Activated T-helper 17 cell treated with anti-CD3 and anti-CD28 coated beads, Interleukin-2, amount 50 U/mL, for 72 hours (primary cell): Measurements from ENCODE around the gene AMPD2. TPM values are rescaled to one million over a fixed set of nuclear protein-coding genes. Genes with fewer than 3 reads are reported as not detected.

Experiments
- ATAC-seq: fragments of 150-1000 bp; cut with Tn5 transposase; replicated peaks from 2 replicates; pipeline ENCODE4 v1.10.0; 2021; ENCODE audit warnings: mild to moderate bottlenecking, moderate library complexity
- H3K27ac Mint-ChIP-seq: one replicate; pipeline ENCODE4 v1.8.0; 2022; ENCODE audit warnings: mixed read lengths
- H3K27me3 Mint-ChIP-seq: one replicate; pipeline ENCODE4 v1.8.0; 2022; ENCODE audit warnings: mixed read lengths
- H3K36me3 Mint-ChIP-seq: one replicate; pipeline ENCODE4 v1.8.0; 2022; ENCODE audit warnings: low read depth, mild to moderate bottlenecking, mixed read lengths
- H3K4me1 Mint-ChIP-seq: one replicate; pipeline ENCODE4 v1.8.0; 2022; ENCODE audit warnings: mixed read lengths
- H3K4me3 Mint-ChIP-seq: one replicate; pipeline ENCODE4 v1.8.0; 2022; ENCODE audit warnings: mild to moderate bottlenecking, mixed read lengths
- H3K9me3 Mint-ChIP-seq: one replicate; pipeline ENCODE4 v1.8.0; 2022; ENCODE audit warnings: mixed read lengths
- total RNA-seq, 2 donors: library from RNA; stranded (reverse); gene quantifications; one replicate each; pipeline ENCODE4 v1.2.3, GENCODE V29; 2022

Gene AMPD2
- total RNA-seq, 2 donors from 2014 or later = 97.1 to 135 TPM

- Mint-ChIP-seq H3K36me3 (peaks cover 54% of the 10 kb centered on the region), H3K4me3 (no peak overlapping the region), H3K27ac (no peak overlapping the region), H3K27me3 (no peaks in the 10 kb centered on the region), H3K4me1 (peaks cover 17% of the 10 kb centered on the region), H3K9me3 (no peaks in the 10 kb centered on the region)
- no peak for ATAC-seq
These were observed 11.4 kb downstream of the AMPD2 start for GRCh38 chr1:109630898-109631512.

- H3K9me3 Mint-ChIP-seq = no peaks in the 10 kb centered on the region
- no peaks in the 10 kb centered on the region for H3K27me3 Mint-ChIP-seq
- no peak for ATAC-seq
- H3K27ac Mint-ChIP-seq = peak overlapping the region; percentile 50
- peaks cover 17% of the 10 kb centered on the region for H3K4me1 Mint-ChIP-seq
- H3K4me3 Mint-ChIP-seq = no peak overlapping the region
- peaks cover 46% of the 10 kb centered on the region for H3K36me3 Mint-ChIP-seq
These were observed 12.2 kb downstream of the AMPD2 start for GRCh38 chr1:109631513-109632505.

- Mint-ChIP-seq H3K27me3 (no peaks in the 10 kb centered on the region), H3K9me3 (no peaks in the 10 kb centered on the region), H3K4me1 (peaks cover 17% of the 10 kb centered on the region), H3K27ac (peak overlapping the region; percentile 69), H3K4me3 (no peak overlapping the region), H3K36me3 (peaks cover 39% of the 10 kb centered on the region)
- no peak for ATAC-seq
These were observed 13.2 kb downstream of the AMPD2 start for GRCh38 chr1:109632671-109633346.

GRCh38 chr1:109634292-109634691 lies 14.7 kb downstream of the AMPD2 start:
- Mint-ChIP-seq H3K36me3 (peaks cover 24% of the 10 kb centered on the region), H3K4me1 (peaks cover 17% of the 10 kb centered on the region), H3K4me3 (peak overlapping the region; percentile 30), H3K27ac (peak overlapping the region; percentile 36), H3K27me3 (no peaks in the 10 kb centered on the region), H3K9me3 (no peaks in the 10 kb centered on the region)
- ATAC-seq = peak; percentile 81

- Mint-ChIP-seq H3K9me3 (no peaks in the 10 kb centered on the region), H3K4me3 (peak overlapping the region; percentile 30), H3K27me3 (no peaks in the 10 kb centered on the region), H3K27ac (peak overlapping the region; percentile 36), H3K4me1 (peaks cover 14% of the 10 kb centered on the region), H3K36me3 (peaks cover 16% of the 10 kb centered on the region)
- ATAC-seq = peak; percentile 65
These were observed 15.4 kb downstream of the AMPD2 start for GRCh38 chr1:109634771-109635750.

GRCh38 chr1:109635862-109636200 lies 16.2 kb downstream of the AMPD2 start:
- ATAC-seq = no peak
- H3K27me3 Mint-ChIP-seq = no peaks in the 10 kb centered on the region
- peaks cover 13% of the 10 kb centered on the region for H3K36me3 Mint-ChIP-seq
- H3K4me3 Mint-ChIP-seq = no peak overlapping the region
- H3K4me1 Mint-ChIP-seq = peaks cover 14% of the 10 kb centered on the region
- no peak overlapping the region for H3K27ac Mint-ChIP-seq
- no peaks in the 10 kb centered on the region for H3K9me3 Mint-ChIP-seq

- H3K27ac Mint-ChIP-seq = no peak overlapping the region
- H3K9me3 Mint-ChIP-seq = no peaks in the 10 kb centered on the region
- peaks cover 8% of the 10 kb centered on the region for H3K36me3 Mint-ChIP-seq
- H3K4me3 Mint-ChIP-seq = no peak overlapping the region
- H3K4me1 Mint-ChIP-seq = peaks cover 14% of the 10 kb centered on the region
- H3K27me3 Mint-ChIP-seq = no peaks in the 10 kb centered on the region
- ATAC-seq = no peak
These were observed 16.7 kb downstream of the AMPD2 start for GRCh38 chr1:109636201-109636952.

GRCh38 chr1:109637446-109637845 lies 17.8 kb downstream of the AMPD2 start:
- Mint-ChIP-seq H3K27me3 (no peaks in the 10 kb centered on the region), H3K4me3 (no peak overlapping the region), H3K36me3 (no peaks in the 10 kb centered on the region), H3K4me1 (peaks cover 14% of the 10 kb centered on the region), H3K9me3 (no peaks in the 10 kb centered on the region), H3K27ac (no peak overlapping the region)
- no peak for ATAC-seq

- H3K4me3 Mint-ChIP-seq = no peak overlapping the region
- H3K4me1 Mint-ChIP-seq = peaks cover 13% of the 10 kb centered on the region
- no peaks in the 10 kb centered on the region for H3K27me3 Mint-ChIP-seq
- ATAC-seq = no peak
- no peaks in the 10 kb centered on the region for H3K36me3 Mint-ChIP-seq
- H3K27ac Mint-ChIP-seq = no peak overlapping the region
- H3K9me3 Mint-ChIP-seq = no peaks in the 10 kb centered on the region
These were observed 19.6 kb downstream of the AMPD2 start for GRCh38 chr1:109639063-109639840.

GRCh38 chr1:109639841-109640184 lies 20.2 kb downstream of the AMPD2 start:
- Mint-ChIP-seq H3K4me3 (no peak overlapping the region), H3K4me1 (peaks cover 7% of the 10 kb centered on the region), H3K27ac (no peak overlapping the region), H3K36me3 (no peaks in the 10 kb centered on the region), H3K27me3 (no peaks in the 10 kb centered on the region), H3K9me3 (no peaks in the 10 kb centered on the region)
- no peak for ATAC-seq

- Mint-ChIP-seq H3K4me1 (peaks cover 2% of the 10 kb centered on the region), H3K9me3 (no peaks in the 10 kb centered on the region), H3K36me3 (no peaks in the 10 kb centered on the region), H3K4me3 (no peak overlapping the region), H3K27me3 (no peaks in the 10 kb centered on the region), H3K27ac (no peak overlapping the region)
- ATAC-seq = peak; percentile 80
These were observed 20.7 kb downstream of the AMPD2 start for GRCh38 chr1:109640285-109640865.

- Mint-ChIP-seq H3K4me3 (no peak overlapping the region), H3K4me1 (no peaks in the 10 kb centered on the region), H3K36me3 (no peaks in the 10 kb centered on the region), H3K27me3 (no peaks in the 10 kb centered on the region), H3K27ac (no peak overlapping the region), H3K9me3 (no peaks in the 10 kb centered on the region)
- ATAC-seq = no peak
These were observed 21.6 kb downstream of the AMPD2 start for GRCh38 chr1:109641078-109641740.
